K562 (cell line): Measurements from ENCODE around the gene TRAPPC12. TPM values are rescaled to one million over a fixed set of nuclear protein-coding genes. Genes with fewer than 3 reads are reported as not detected.

Source experiments
- ATAC-seq: fragments of 200-7000 bp; cut with Tn5 transposase; 3 replicates; pipeline ENCODE4 v1.9.1; 2020; ENCODE audit warnings: moderate library complexity
- BruUV-seq: library from RNA; stranded (reverse); fragments of 400-500 nt; replicated peaks from 2 replicates; lab custom pipeline; 2021; lab: Mats Ljungman, UMichigan
- CTCF ChIA-PET: fragments of 300-600 bp; formaldehyde crosslinking; extraction: SDS; loops from one replicate; lab custom pipeline; 2021; ENCODE audit warnings: low intra/inter-chr PET ratio; lab: Yijun Ruan, JAX
- POLR2A ChIA-PET: fragments of 300-600, 350-650 bp; sonication (Branson Sonifier 250); formaldehyde crosslinking; extraction: SDS; loops from one replicate; lab custom pipeline; 2021; ENCODE audit warnings: antibody characterized with exemption, inconsistent platforms; lab: Yijun Ruan, JAX
- DNase-seq, 4 experiments: peaks; one replicate each; pipeline versions ENCODE4 v3.0.0 to v3.0.0-alpha.2; 2011 to 2018; ENCODE audit warnings: low spot score in 3 of 4, mixed read lengths in 3 of 4; ENCODE audit errors: extremely low read depth in 1 of 4
- FAIRE-seq: peaks from 2 replicates; lab custom pipeline; 2011; peaks lifted over from hg19 to GRCh38; lab: Jason Lieb, UNC
- H2AFZ ChIP-seq: 2 replicates; pipeline ENCODE4 v1.6.0; 2011; ENCODE audit warnings: low read depth, low read length, control low read depth, inconsistent platforms
- H3K27ac ChIP-seq: fragments of 200-600 bp; 3 replicates; pipeline ENCODE4 v1.8.0; 2011; ENCODE audit warnings: low read depth, mild to moderate bottlenecking, control low read depth, inconsistent platforms, low read length, moderate library complexity, mixed read lengths; ENCODE audit errors: extremely low read depth
- H3K27me3 ChIP-seq, 2 experiments: fragments of 300-600 bp in 1 of 2; 2 replicates in 1 of 2; 3 replicates in 1 of 2; pipeline versions ENCODE4 v1.6.0 to v1.8.0; 2011; ENCODE audit warnings: inconsistent platforms in 2 of 2, low read length in 2 of 2, mild to moderate bottlenecking in 1 of 2, mixed read lengths in 1 of 2, moderate library complexity in 1 of 2; ENCODE audit not compliant: control insufficient read depth in 2 of 2, insufficient read depth in 2 of 2
- H3K36me3 ChIP-seq: fragments of 300-600 bp; 3 replicates; pipeline ENCODE4 v1.8.0; 2011; ENCODE audit warnings: mild to moderate bottlenecking, low read length, inconsistent platforms; ENCODE audit not compliant: control insufficient read depth, insufficient read depth
- H3K4me1 ChIP-seq, 2 experiments: fragments of 200-600 bp in 1 of 2; replicated peaks in 1 of 2; 2 replicates in 1 of 2; 3 replicates in 1 of 2; pipeline versions ENCODE4 v1.5.1 to v1.8.0; 2011; ENCODE audit warnings: inconsistent platforms in 2 of 2, low read length in 2 of 2, mild to moderate bottlenecking in 1 of 2, mixed read lengths in 1 of 2, moderate library complexity in 1 of 2; ENCODE audit not compliant: control insufficient read depth in 2 of 2, insufficient read depth in 2 of 2
- H3K4me2 ChIP-seq: 2 replicates; pipeline ENCODE4 v1.6.1; 2011; ENCODE audit warnings: low read length, control low read depth, inconsistent platforms, mixed read lengths; ENCODE audit not compliant: insufficient read depth
- H3K4me3 ChIP-seq: fragments of 200-600 bp; sonication (generic), shearing (Covaris generic); 2 replicates; pipeline ENCODE4 v1.5.1; 2016; ENCODE audit warnings: control low read depth, inconsistent platforms
- H3K79me2 ChIP-seq: fragments of 200-600 bp; 3 replicates; pipeline ENCODE4 v1.8.0; 2011; ENCODE audit warnings: low read length, inconsistent platforms; ENCODE audit not compliant: control insufficient read depth, insufficient read depth
- H3K9ac ChIP-seq, 2 experiments: 2 replicates each; pipeline versions ENCODE4 v1.6.0 to v1.6.1; 2011; ENCODE audit warnings: low read depth in 2 of 2, low read length in 2 of 2, control low read depth in 1 of 2, inconsistent platforms in 1 of 2, mild to moderate bottlenecking in 1 of 2, mixed read lengths in 1 of 2; ENCODE audit not compliant: insufficient read depth in 1 of 2
- H3K9me1 ChIP-seq: one replicate; pipeline ENCODE4 v1.6.0; 2011; ENCODE audit warnings: inconsistent platforms, mild to moderate bottlenecking, low read length, moderate library complexity; ENCODE audit not compliant: control insufficient read depth, insufficient read depth
- H3K9me3 ChIP-seq: replicated peaks from 2 replicates; pipeline ENCODE4 v1.5.1; 2011; ENCODE audit warnings: low read depth, low read length, inconsistent platforms; ENCODE audit not compliant: control insufficient read depth, insufficient read depth
- H4K20me1 ChIP-seq: replicated peaks from 2 replicates; pipeline ENCODE4 v1.6.1; 2011; ENCODE audit warnings: low read length, inconsistent platforms, mixed read lengths; ENCODE audit not compliant: control insufficient read depth, insufficient read depth
- AFF4 ChIP-seq: sonication (generic); formaldehyde crosslinking; IDR thresholded peaks from 2 replicates; pipeline ENCODE4 v1.8.0; 2023; ENCODE audit warnings: mild to moderate bottlenecking, missing genetic modification reagents
- DACH1 ChIP-seq: fragments of 450-650 bp; IDR thresholded peaks from 2 replicates; pipeline ENCODE4 v1.6.1; 2018; ENCODE audit not compliant: partially characterized antibody
- ESRRA ChIP-seq: fragments of 450-650 bp; IDR thresholded peaks from 2 replicates; pipeline ENCODE4 v1.6.1; 2014; ENCODE audit warnings: low read depth, mild to moderate bottlenecking, moderate library complexity, borderline replicate concordance
- FOXP1 ChIP-seq: sonication (generic); formaldehyde crosslinking; IDR thresholded peaks from 2 replicates; pipeline ENCODE4 v1.8.0; 2022; ENCODE audit warnings: mild to moderate bottlenecking, missing genetic modification reagents
- GABPA ChIP-seq: fragments of 200-800 bp; sonication (Bioruptor generic); conservative IDR thresholded peaks from 2 replicates; pipeline ENCODE4 v1.6.1; 2016; ENCODE audit warnings: low read depth, missing genetic modification characterization, missing compliant biosample characterization
- HDAC2 ChIP-seq: fragments of 450-650 bp; IDR thresholded peaks from 2 replicates; pipeline ENCODE4 v1.6.1; 2016; ENCODE audit warnings: mild to moderate bottlenecking
- JUND ChIP-seq, 2 experiments: IDR thresholded peaks; 2 replicates in 1 of 2; 3 replicates in 1 of 2; pipeline ENCODE4 v1.6.1; 2011; ENCODE audit warnings: borderline replicate concordance in 2 of 2, low read depth in 2 of 2, low read length in 2 of 2, improper control_type of control experiment in 1 of 2, missing biosample characterization in 1 of 2, missing genetic modification characterization in 1 of 2, missing genetic modification reagents in 1 of 2
- PHF8 ChIP-seq: fragments of 200-600 bp; sonication (generic); IDR thresholded peaks from 2 replicates; pipeline ENCODE4 v1.6.1; 2012; ENCODE audit warnings: mixed run types, mild to moderate bottlenecking, inconsistent platforms, low read length, moderate library complexity, borderline replicate concordance
- POLR2A ChIP-seq: fragments of 450-650 bp; conservative IDR thresholded peaks from 2 replicates; pipeline ENCODE4 v1.6.1; 2016
- PRPF4 ChIP-seq: fragments of 200-400 bp; formaldehyde crosslinking; IDR thresholded peaks from one replicate; pipeline ENCODE4 v1.6.1; 2017; ENCODE audit warnings: low read length, low read depth, mild to moderate bottlenecking; ENCODE audit not compliant: insufficient read depth, poor library complexity, severe bottlenecking
- SMAD2 ChIP-seq: fragments of 150-350 bp; IDR thresholded peaks from 2 replicates; pipeline ENCODE4 v1.6.1; 2014; ENCODE audit warnings: low read depth, mild to moderate bottlenecking, low read length
- SNAPC5 ChIP-seq: fragments of 250-450 bp; sonication (Bioruptor Pico); IDR thresholded peaks from 2 replicates; pipeline ENCODE4 v1.8.0; 2021; ENCODE audit warnings: moderate library complexity, mild to moderate bottlenecking, inconsistent platforms
- ZFX ChIP-seq: sonication (generic); formaldehyde crosslinking; IDR thresholded peaks from 2 replicates; pipeline ENCODE4 v1.8.0; 2022; ENCODE audit warnings: mild to moderate bottlenecking, missing genetic modification reagents, moderate library complexity
- ZNF134 ChIP-seq: fragments of 250-450 bp; sonication (Bioruptor Pico); conservative IDR thresholded peaks from 2 replicates; pipeline ENCODE4 v1.4.0; 2020
- WGBS: fragments of 100-300 bp; shearing (Covaris generic); methylation state at CpG from one replicate; pipeline ENCODE4 v1.1.6; 2016; ENCODE audit warnings: low coverage, mixed read lengths; ENCODE audit not compliant: insufficient coverage; ENCODE audit errors: missing lambda C conversion rate; 5-methylcytosine and 5-hydroxymethylcytosine counted together
- in situ Hi-C: fragments of 300-500 bp; cut with MboI; formaldehyde crosslinking; loops from 4 replicates; pipeline ENCODE4 v1.15.0; 2018; ENCODE audit warnings: inconsistent platforms, mixed read lengths
- intact Hi-C: fragments of 100-400 bp; cut with micrococcal nuclease; formaldehyde crosslinking; loops from 2 replicates; pipeline ENCODE4 v1.14.2; 2022
- polyA plus RNA-seq, 8 experiments: library from polyadenylated mRNA; depleted of rRNA in 4 of 8; stranded (reverse) in 5 of 8; unstranded in 3 of 8; fragments of >200 nt; fragmentation: Nextera tagmentation in 2 of 8; fragmentation: Illumina TruSeq in 1 of 8; extraction: Ambion mirVana in 2 of 8; extraction: Trizol in 1 of 8; gene quantifications; 2 replicates each; pipeline versions ENCODE4 v1.2.1 to v1.2.3, GENCODE V29; 2011 to 2014; ENCODE audit warnings: inconsistent platforms in 1 of 8, missing spikeins in 1 of 8
- total RNA-seq, 7 experiments: library from RNA; depleted of rRNA in 6 of 7; stranded (reverse); fragments of >200 nt in 6 of 7; fragmentation: Illumina TruSeq in 2 of 7; extraction: Trizol in 2 of 7; gene quantifications; 2 replicates each; pipeline versions ENCODE4 v1.2.1 to v1.2.3, GENCODE V29; 2011 to 2021; ENCODE audit warnings: low replicate concordance in 1 of 7

The TRAPPC12 gene
- total and polyA plus RNA-seq, 9 of the 15 experiments (the other 6 are each of a cell fraction or from before 2014, with no cell fraction given), result 8.0 to 75.2 (median 39.1) TPM

- DNase-seq, result no peak
- in situ Hi-C loops (loop anchor here (10.0 kb wide), 1 partner anchor 234 kb away; the partner anchor contains the start of gene ALLC), intact Hi-C loops (loop anchor here (5.0 kb wide), 1 partner anchor 231 kb away; no protein-coding TSS in a partner anchor)
- ChIA-PET POLR2A (no interaction called here), CTCF (no interaction called here)
- H3K9ac ChIP-seq, result no peak overlapping the region
- H4K20me1 ChIP-seq, result no peaks in the 10 kb centered on the region
- H3K27ac ChIP-seq, result no peak overlapping the region
- H3K27me3 ChIP-seq, result no peaks in the 10 kb centered on the region
- no peaks in the 10 kb centered on the region for H3K79me2 ChIP-seq
- no peaks in the 10 kb centered on the region for H3K9me3 ChIP-seq
- peaks cover 66% of the 10 kb centered on the region for H3K36me3 ChIP-seq
- H2AFZ ChIP-seq, result no peak overlapping the region
- WGBS, result 82% methylated on average over 14 of the region's 14 CpGs
- no peak for ATAC-seq
- no peaks in the 10 kb centered on the region for H3K9me1 ChIP-seq
- no peak overlapping the region for H3K4me3 ChIP-seq
- H3K4me2 ChIP-seq, result no peak overlapping the region
- no TSS peak for BruUV-seq
- FAIRE-seq, result no peak
- TF ChIP-seq HDAC2 (no peak), ESRRA (no peak), ZNF134 (CRISPR knock-in tag) (no peak), GABPA (tag) (no peak), SNAPC5 (CRISPR knock-in tag) (no peak), SMAD2 (no peak), FOXP1 (CRISPR knock-in tag) (no peak), AFF4 (CRISPR knock-in tag) (no peak), JUND (IDR thresholded peaks at IDR 0.05; ENCODE audit: borderline replicate concordance, low read depth, low read length) (no peak), JUND (tag; IDR thresholded peaks at IDR 0.05; ENCODE audit: borderline replicate concordance, low read depth, low read length) (no peak), PRPF4 (no peak), ZFX (CRISPR knock-in tag) (no peak), POLR2A (no peak), DACH1 (no peak), PHF8 (no peak)
- no peaks in the 10 kb centered on the region for H3K4me1 ChIP-seq
Measured at GRCh38 chr2:3420769-3421397, 41.4 kb downstream of the TRAPPC12 start.
